GM21619 (cell line): ENCODE measurements around the gene CDKN2AIP.

ENCODE experiments used
- ATAC-seq: cut with Tn5 transposase; IDR thresholded peaks from one replicate; pipeline ENCODE4 v1.9.1; 2021; ENCODE audit not compliant: unreplicated experiment

CDKN2AIP gene, protein sequence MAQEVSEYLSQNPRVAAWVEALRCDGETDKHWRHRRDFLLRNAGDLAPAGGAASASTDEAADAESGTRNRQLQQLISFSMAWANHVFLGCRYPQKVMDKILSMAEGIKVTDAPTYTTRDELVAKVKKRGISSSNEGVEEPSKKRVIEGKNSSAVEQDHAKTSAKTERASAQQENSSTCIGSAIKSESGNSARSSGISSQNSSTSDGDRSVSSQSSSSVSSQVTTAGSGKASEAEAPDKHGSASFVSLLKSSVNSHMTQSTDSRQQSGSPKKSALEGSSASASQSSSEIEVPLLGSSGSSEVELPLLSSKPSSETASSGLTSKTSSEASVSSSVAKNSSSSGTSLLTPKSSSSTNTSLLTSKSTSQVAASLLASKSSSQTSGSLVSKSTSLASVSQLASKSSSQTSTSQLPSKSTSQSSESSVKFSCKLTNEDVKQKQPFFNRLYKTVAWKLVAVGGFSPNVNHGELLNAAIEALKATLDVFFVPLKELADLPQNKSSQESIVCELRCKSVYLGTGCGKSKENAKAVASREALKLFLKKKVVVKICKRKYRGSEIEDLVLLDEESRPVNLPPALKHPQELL

DNA sequence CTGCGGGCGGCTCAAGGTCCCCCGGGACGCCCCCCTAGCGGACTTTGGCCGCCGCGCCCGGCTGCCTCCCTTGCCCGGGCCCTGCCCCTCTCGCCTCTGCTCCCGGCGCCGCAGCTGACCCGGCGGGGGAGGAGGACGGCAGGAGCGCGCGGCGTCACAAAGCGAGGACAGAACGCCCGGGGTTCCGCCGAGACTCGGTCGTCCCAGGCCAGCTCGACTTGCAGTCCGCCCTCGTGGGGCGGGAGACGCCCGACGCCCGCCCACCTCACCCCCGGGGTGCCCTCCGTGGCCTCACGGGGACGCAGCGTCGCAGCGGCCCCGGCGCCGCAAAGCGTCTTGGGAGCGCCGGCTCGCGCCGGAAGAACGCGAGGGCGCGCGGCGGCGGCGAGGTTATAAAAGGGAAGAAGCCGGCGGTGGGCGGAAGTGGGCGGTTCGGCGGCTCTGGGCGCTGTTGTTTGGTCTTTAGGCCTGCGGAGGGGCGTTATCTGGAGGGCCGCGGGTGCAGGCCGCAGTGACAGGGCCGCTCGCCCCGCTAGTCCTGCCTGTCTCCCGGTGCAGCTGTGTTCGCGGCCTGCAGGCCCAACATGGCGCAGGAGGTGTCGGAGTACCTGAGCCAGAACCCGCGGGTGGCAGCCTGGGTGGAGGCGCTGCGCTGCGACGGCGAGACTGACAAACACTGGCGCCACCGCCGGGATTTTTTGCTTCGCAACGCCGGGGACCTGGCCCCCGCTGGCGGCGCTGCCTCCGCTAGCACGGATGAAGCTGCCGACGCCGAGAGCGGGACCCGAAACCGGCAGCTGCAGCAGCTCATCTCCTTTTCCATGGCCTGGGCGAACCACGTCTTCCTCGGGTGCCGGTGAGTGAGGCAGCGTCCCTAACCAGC lies at the start of gene CDKN2AIP:
CDKN2AIP (plus strand) TSS at position 423 of the 883 bp plus-strand sequence; CDS start at position 585, 162 bp downstream.
- ATAC-seq = peak; percentile 82

DNA sequence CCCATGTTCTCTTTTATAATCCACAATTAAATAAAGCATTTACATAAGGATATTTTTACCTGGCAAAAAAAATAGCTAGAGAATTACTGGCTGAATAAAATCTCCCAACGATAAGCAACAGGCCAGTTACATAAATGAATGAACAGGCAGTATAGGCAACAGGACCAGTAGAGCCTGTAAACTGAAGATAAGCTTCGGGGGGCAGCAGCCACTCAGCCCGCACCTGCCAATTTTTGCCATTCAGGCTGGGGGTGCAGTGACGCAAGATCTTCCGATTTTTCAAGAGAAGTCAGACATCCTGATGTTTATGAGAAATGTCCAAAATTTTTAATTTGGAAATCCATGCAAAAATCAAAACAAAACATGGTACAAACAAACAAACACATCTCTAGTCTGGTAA lies 49.0 kb upstream of the CDKN2AIP start:
- no peak for ATAC-seq

DNA sequence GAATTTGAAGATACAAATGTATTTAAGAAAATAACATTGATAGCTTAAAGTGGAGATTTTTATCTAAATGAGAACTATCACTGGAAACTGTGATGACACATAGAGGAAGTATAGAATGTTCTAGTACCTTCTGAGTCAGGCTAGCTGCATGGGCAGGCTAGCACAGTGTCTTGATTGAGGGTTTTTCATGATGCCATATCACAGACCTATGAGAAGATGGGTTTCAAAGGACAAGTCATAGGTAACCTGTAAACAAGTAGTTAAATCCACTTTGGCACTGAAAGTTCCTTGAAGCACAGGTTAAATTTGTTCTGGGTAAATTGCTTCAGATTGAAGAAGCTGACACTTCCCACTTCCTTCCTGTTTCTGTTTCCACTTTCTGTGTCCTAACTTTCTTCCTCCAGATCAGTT lies 48.2 kb upstream of the CDKN2AIP start:
- ATAC-seq = no peak

DNA sequence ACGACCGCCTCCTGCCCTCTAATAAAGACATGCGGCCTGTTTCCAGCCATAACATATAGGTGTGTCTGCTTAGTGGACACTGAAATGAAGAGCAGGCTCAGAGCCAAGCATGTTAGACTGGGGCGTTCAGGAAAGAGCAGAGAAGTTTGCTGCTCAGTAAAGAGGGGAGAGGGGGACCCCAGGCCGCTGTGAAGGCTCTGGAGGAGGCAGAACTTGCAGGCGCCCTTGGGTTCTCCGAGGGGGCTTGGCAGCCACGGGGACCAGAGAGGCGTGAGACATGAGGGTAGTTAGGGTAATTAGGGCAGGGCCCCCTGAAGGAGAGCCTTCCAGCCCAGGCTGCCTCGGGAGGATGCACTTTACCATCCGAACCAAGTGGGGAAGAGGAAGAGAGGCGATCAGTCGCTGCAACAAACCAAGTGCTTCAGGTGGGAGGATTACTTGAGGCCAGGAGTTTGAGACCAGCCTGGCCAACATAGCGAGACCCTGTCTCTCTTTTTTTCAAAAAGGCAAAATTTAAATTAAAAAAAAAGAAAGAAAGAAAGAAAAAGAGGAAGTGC lies 46.6 kb upstream of the CDKN2AIP start:
- ATAC-seq = no peak

DNA sequence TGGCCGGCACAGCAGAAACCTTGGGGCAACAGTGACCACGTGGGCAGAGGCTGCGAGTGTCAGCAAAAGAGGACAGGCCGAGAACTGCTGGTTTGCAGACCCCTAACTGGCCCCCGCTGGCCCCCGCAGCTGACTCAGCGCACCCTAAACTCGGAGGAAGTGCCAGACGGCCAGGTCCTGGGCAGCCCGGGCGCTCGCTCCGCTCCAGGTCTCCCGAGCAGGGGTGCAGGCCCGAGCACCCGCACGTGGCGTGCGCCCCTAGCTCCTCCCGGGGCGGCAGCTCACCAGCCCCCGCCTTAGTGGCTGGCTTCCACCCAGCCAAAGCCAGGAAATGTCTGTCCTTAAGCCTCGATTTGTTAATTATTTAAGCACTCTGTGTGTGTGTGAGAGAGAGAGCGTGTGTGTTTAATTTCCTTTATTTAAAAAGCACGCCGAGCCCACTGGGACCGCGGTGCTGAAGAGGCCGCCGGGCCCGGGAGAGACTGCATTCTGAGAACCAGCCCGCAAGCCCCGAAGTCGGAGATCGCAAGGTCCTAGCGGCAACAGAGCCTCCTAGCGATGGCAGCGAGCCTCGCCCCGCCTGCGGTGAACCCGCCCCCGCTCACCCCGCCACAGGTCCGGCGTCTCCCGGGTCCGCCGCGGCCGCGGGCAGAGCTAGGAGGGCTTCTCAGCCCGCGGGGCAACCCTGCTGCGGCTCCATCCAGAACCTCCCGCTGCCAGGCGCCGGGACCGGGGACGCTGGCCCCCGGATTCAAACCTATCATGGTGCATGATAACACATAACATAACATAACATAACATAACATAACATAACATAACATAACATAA lies 45.9 kb upstream of the CDKN2AIP start:
- ATAC-seq = peak; percentile 91

DNA sequence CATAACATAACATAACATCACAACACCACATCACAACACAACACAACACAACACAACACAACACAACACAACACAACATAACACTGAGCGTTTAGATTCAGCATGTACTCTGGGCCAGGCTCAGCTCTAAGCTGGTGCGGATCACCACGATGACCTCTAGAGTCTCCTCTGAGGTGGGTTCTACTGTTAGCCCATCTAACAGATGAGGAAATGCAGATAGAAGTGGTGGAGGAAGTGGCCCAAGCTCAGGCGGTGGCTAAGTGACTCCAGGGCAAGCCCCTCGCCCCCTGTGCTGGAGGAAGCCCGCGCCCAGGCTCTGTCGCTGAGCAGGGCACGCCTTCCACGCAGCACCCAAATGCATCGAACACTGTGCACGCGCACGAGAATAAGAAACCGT lies 45.3 kb upstream of the CDKN2AIP start:
- ATAC-seq = no peak

DNA sequence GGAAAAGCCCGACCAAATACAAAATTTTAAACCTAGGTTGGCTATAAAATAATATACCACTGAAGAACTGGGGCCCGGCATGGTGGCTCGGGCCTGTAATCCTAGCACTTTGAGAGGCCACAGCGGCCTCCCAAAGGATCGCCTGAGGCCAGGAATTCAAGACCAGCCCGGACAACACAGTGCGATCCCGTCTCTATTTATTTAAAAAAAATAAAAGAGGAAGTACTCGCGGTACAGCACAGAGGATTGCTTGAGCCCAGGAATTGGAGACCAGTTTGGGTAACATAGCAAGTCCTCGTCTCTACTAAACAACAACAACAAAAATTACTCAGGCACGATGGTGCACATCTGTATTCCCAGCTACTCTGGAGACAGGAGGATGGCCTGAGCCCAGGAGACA lies 44.8 kb upstream of the CDKN2AIP start:
- ATAC-seq = no peak

DNA sequence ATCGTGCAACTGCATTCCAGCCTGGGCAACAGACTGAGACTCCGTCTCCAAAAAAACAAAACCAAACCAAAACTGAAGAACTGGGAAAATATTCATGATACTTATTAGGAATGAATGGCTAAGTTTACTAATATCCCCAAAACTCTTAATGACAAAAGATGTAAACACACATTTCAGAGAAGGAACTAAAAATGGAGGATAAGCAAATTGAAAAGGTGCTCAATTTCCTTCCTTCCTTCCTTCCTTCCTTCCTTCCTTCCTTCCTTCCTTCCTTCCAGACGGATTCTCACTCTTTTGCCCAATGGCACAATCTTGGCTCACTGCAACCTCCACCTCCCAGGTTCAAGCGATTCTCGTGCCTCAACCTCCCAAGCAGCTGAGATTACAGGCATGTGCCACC lies 44.4 kb upstream of the CDKN2AIP start:
- no peak for ATAC-seq

DNA sequence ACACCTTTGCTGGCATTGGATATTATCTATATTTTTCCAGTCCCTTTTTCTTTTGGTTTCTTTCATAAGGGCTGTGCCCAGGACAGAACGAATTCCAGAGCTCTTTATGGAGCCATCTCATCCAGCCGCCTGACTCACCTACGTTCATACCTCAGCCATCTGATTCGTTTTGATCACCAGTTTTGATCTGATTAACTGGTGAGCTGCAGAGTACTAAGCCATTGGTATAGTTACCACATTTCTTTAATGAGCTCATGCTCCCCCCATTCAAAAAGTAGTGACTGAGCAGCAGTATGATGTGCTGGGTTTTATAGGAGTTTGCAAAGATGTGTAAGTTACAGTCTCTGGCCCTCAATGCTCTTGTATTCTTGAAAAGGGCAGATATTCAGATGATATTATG lies 43.0 kb upstream of the CDKN2AIP start:
- ATAC-seq = no peak

DNA sequence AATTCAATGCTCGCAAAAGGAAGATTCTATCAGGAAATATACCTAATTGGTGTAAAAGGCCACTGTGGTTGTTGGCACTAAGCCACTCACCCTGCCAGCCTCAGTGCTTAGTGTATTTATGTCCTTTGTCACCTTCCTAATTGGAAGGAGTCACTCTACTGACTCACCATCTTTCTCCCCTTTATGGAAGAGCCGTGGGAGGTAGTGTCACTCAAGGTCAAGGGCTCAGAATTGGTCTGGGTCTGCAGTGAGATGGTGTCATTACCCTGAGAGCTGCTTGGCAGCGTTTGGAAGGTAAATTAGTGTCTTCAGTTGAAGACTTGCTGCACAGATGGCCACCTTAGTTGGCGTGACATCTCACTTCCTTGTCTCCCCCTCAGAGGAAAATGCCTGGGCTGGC lies 41.7 kb upstream of the CDKN2AIP start:
- ATAC-seq = no peak

DNA sequence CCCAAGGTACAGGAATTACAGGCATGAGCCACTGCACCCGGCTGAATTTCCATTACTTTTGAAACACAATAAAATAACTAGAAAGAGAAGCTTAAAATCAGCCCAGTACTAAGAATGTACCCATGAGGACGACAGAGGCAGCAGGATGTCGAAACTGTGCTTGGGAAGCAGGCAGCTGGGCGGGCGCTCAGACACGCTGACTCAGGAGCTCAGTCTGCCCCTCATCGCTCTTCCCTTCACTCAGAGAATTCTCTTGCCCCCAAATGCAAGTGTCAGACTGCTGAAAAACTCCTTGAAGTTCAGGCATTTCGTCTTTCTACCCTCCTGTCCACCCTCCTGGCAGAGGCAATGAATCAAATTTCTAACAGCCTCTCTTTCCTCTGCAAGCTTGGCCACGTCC lies 41.0 kb upstream of the CDKN2AIP start:
- ATAC-seq = no peak

DNA sequence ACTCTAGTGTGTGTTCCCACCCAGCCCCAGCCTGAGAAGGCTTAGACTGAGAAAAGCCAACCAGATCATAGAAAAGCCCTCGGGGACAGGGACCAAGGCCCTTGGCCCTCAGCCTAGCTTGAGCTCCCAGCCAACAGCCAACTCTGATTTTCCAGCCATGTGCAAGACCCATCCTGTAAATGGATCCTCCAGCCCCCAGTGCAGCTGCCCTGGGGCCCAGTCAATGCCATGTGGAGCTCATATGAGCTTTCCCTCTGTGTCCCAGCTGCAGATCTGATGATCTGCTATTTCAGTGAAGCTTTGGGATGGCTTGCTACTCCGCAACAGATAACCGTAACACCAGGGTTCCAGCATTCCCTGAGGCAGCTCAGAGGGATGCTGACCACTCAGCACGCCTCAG lies 40.5 kb upstream of the CDKN2AIP start:
- no peak for ATAC-seq

DNA sequence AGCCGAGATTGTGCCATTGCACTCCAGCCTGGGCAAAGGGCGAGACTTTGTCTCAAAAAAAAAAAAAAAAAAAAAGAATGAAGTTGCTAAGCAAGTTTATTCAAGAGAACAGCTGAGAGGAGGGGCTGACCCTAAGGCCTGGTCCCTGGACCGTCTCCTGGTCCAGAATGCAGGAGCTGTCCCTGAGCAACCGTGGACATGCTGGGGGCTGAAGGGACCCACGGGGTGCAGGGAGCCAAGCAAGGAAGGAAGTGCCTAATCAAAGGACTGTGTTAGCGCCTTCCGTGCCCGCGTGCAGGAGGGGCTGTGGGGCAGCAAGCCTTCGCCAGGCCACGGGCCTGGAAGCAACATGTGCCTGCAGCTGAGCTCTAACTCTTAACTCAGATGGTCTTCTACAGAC lies 39.1 kb upstream of the CDKN2AIP start:
- no peak for ATAC-seq

DNA sequence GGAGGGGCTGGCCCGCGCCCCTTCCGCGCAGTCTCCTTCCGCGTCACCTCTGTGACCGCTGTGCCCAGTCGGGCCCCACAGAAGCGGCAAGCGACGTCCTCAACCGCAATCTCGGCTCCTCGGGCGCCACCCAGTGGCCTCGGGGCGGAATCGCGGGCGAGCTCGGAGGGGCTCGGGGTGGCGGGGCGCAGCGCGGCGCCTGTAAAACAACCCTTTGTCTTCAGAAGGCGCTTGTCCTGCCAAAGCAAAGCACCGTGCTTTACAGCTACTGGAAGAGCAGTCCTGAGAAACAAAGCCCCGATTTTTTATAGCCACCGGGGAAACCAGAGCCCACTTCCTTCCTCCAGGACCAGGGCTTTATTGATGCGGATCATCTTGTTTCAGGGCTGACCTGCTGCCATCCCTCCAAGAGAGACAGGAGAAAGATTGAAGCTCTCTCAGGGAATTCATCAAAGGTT lies 37.3 kb upstream of the CDKN2AIP start:
- peak; percentile 82 for ATAC-seq

DNA sequence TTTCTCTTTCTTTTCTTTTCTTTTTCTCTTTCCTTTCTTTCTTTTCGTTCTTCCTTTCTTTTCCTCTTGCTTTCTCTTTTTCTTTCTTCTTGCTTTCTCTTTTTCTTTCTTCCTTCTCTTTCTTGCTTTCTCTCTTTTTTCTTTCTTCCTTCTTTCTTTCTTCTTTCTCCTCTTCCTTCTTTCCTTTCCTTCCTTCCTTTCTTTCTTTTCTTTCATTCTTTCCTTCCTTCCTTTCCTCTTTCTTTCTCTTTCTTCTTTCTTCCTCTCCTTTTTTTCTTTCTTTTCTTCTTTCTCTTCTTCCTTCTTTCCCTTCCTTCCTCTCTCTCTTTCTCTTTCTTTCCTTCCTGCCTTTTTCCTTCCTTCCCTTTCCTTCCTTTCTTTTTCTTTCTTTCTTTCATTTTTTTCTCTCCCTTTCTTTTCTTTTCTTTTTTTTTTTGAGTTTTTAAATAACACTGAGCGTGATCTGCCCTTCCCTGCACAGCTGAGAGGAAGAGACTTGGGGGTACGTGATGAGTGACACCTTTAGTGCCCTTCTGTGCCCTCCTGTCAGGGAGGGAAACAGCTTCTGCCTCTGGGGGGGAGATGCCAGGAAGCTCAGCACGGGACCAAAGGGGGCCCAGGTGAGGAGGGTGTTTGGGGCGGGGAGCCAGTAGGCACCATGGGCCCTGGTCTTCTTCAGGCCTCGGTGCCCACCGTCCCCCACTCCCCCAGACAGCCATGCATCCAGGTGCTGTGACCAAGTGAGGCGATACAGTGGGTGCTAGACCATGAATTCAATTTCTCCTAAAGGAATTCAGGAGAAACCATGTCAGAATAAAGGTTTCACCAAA lies 36.6 kb upstream of the CDKN2AIP start:
- no peak for ATAC-seq

DNA sequence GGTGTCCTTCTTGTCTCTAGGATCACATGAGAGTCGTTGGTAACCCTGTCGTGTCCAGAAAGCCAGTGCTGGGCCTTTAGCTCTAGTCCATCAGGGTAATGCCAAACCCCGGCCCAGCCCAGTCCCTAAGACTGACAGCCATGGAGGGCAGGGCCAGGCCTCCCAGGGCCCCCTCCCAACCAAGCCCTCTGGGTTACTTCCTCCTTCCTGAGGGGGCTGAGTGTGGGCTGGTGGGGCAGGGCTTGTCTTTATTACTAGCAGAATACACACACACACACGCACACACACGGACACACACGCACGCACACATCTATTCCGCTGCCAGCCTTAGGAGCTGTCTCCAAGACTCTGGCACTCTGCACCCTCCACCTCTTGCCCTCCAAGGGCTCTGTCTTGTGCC lies 35.6 kb upstream of the CDKN2AIP start:
- ATAC-seq = no peak

DNA sequence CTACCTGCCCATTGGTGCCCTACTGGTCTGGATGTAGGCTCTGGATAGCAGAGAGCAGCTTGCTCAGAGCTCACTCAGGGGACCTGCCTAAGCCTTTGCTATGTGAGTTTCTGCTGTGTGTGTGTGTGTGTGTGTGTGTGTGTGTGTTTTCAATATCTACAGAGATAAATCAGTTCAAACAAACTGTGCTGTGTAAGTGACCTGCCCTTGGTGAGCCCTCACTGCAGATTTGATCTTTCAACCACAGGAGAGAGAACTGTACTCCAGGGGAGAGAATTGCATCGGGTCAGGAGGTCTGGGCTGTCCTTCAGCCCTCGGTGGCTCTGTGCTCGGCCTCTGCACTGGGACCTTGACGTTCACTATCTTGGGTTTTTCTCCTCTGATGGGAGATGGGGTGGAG lies 35.0 kb upstream of the CDKN2AIP start:
- no peak for ATAC-seq

DNA sequence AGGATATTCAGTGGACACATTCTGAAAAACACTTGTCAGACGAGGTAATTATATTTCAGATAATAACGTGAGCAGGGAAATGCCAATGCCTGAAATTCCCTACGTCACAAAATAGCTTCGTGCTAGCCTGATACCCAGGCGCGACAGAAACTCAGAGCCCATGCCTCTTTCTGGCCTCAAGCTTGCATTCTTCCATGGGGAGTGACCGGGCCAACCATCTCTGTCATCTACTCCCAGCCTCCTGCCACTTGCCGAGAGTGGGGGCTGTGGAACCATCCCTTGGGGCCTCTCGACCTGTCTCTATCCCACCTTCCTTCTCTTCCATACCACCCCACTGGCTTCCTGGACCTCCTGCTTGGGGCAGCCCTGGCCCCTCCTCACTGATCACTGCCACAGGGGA lies 34.5 kb upstream of the CDKN2AIP start:
- ATAC-seq = no peak

DNA sequence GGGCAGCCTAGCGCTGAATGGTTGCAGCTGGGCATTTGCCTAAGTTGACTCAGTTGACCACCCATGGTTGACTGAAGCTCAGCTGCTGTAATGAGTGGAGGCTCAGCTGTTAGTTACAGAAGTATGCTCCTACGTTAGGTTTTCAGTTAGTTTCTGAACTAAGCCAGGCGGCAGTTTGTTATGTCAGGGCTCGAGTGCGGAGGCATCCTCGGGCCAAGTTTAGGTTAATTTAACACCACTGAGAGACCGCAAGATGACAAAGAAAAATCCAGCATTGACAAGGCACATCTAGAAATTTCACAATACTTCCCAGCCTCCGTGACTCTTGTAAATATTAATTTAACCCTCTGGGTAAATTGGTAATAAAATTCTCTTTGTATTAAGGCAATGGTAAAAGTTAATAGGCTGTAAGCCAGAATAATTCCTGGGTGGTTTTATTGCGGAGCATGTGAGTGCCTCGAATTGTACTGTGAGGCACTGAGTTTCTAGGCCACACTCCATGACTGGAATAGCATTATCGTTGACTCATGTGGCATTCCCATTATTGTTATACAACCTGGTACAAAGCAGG lies 33.1 kb upstream of the CDKN2AIP start:
- ATAC-seq = peak; percentile 64
